MCF 10A (cell line): ENCODE measurements around the gene NUB1. TPM values are rescaled to one million over a fixed set of nuclear protein-coding genes. Genes with fewer than 3 reads are reported as not detected.

ENCODE experiments used
- BruUV-seq: library from RNA; stranded (reverse); fragments of 400-500 nt; replicated peaks from 2 replicates; lab custom pipeline; 2021; lab: Mats Ljungman, UMichigan
- CTCF ChIA-PET: fragments of 300-600 bp; sonication (Branson Sonifier 250); formaldehyde crosslinking; extraction: SDS; loops from one replicate; lab custom pipeline; 2021; ENCODE audit warnings: antibody characterized with exemption, inconsistent platforms; lab: Yijun Ruan, JAX
- POLR2A ChIA-PET: fragments of 300-600, 350-650 bp; sonication (Branson Sonifier 250); formaldehyde crosslinking; extraction: SDS; loops from one replicate; lab custom pipeline; 2020; ENCODE audit warnings: antibody characterized with exemption, inconsistent platforms; lab: Yijun Ruan, JAX
- DNase-seq: peaks from one replicate; pipeline ENCODE4 v3.0.0-alpha.2; 2018; ENCODE audit not compliant: unreplicated experiment
- H3K27ac Mint-ChIP-seq: one replicate; pipeline ENCODE4 v1.8.0; 2022; ENCODE audit warnings: mild to moderate bottlenecking, low read depth, mixed read lengths; ENCODE audit not compliant: unreplicated experiment
- H3K27me3 Mint-ChIP-seq: one replicate; pipeline ENCODE4 v1.8.0; 2022; ENCODE audit warnings: mixed read lengths; ENCODE audit not compliant: insufficient read depth, unreplicated experiment
- H3K36me3 Mint-ChIP-seq: one replicate; pipeline ENCODE4 v1.8.0; 2022; ENCODE audit warnings: mild to moderate bottlenecking, moderate library complexity, mixed read lengths; ENCODE audit not compliant: insufficient read depth, unreplicated experiment
- H3K4me1 Mint-ChIP-seq: one replicate; pipeline ENCODE4 v1.8.0; 2022; ENCODE audit warnings: mixed read lengths; ENCODE audit not compliant: insufficient read depth, unreplicated experiment
- H3K4me3 Mint-ChIP-seq: one replicate; pipeline ENCODE4 v1.8.0; 2022; ENCODE audit warnings: mild to moderate bottlenecking, moderate library complexity, mixed read lengths; ENCODE audit not compliant: unreplicated experiment
- H3K9me3 Mint-ChIP-seq: one replicate; pipeline ENCODE4 v1.8.0; 2022; ENCODE audit warnings: mixed read lengths; ENCODE audit not compliant: unreplicated experiment
- intact Hi-C: fragments of 100-400 bp; cut with micrococcal nuclease; formaldehyde crosslinking; loops from 2 replicates; pipeline ENCODE4 v1.14.1; 2022
- total RNA-seq: library from RNA; stranded (reverse); gene quantifications from 2 replicates; pipeline ENCODE4 v1.2.3, GENCODE V29; 2022
- TF ChIP-seq, protein P1 (sequence below): fragments of 200-600 bp; IDR thresholded peaks from one replicate; pipeline ENCODE4 v1.8.0; 2022; ENCODE audit warnings: antibody characterized with exemption, mild to moderate bottlenecking; ENCODE audit not compliant: unreplicated experiment

NUB1 gene
- total RNA-seq, 1 experiment from 2014 or later, result 53.3 TPM

DNA sequence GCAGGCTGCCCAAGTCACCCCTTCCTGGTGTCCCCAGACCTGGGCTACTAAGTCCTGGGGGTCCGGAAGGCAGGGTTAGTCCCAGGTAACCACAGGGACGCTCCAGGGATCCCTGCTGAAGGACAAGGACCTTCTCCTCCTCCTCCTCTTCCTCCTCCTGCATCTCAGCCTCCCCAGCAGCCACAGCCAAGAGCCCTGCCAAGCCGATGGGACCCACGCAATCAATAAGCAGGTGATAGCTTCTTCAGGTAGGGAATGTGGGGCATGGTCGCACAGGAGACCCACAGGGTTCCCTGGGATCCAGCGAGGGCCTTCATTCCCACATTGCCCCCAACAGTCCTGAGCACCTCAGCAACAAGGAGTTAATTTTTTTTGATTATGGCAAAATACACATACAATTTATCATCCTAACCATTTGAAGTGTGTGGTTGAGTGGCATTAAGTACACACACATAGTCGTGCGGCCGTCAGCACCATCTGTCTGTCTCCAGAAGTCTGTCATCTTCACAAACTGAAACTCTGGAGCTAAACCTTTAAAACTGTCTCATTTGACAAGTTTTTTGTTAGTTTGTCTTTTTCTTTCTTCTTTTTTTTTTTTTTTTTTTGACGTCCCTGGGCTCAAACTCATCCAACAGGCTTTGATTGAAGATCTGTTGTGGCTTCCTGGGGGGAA is 86.2 kb downstream of the NUB1 start:
- CTCF ChIA-PET, result interaction anchor here (0.6 kb wide), 2 partner anchors 18 to 112 kb away, joined by 4 to 7 read pairs; no protein-coding TSS in a partner anchor
- Mint-ChIP-seq H3K36me3 (no peaks in the 10 kb centered on the region), H3K4me3 (no peak overlapping the region), H3K27ac (no peak overlapping the region), H3K4me1 (peaks cover 14% of the 10 kb centered on the region), H3K9me3 (no peaks in the 10 kb centered on the region), H3K27me3 (no peaks in the 10 kb centered on the region)
- POLR2A ChIA-PET, result no interaction called here
- intact Hi-C loops, result no loop called here
- BruUV-seq, result no TSS peak
- TF ChIP-seq, protein P1, sequence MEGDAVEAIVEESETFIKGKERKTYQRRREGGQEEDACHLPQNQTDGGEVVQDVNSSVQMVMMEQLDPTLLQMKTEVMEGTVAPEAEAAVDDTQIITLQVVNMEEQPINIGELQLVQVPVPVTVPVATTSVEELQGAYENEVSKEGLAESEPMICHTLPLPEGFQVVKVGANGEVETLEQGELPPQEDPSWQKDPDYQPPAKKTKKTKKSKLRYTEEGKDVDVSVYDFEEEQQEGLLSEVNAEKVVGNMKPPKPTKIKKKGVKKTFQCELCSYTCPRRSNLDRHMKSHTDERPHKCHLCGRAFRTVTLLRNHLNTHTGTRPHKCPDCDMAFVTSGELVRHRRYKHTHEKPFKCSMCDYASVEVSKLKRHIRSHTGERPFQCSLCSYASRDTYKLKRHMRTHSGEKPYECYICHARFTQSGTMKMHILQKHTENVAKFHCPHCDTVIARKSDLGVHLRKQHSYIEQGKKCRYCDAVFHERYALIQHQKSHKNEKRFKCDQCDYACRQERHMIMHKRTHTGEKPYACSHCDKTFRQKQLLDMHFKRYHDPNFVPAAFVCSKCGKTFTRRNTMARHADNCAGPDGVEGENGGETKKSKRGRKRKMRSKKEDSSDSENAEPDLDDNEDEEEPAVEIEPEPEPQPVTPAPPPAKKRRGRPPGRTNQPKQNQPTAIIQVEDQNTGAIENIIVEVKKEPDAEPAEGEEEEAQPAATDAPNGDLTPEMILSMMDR, result no peak
- DNase-seq, result no peak

Other genes with a start within 250 kb of the NUB1 start
- not detected in 2 replicates for gene GBX1, start 174.1 kb upstream of the NUB1 start, total RNA-seq
- gene ASB10, start 154.6 kb upstream of the NUB1 start, total RNA-seq, result not detected in 2 replicates
- not detected in 2 replicates for gene H2BK1, start 131.3 kb upstream of the NUB1 start, total RNA-seq
- gene ABCF2, start 114.6 kb upstream of the NUB1 start, total RNA-seq, result 47.3 and 72.4 TPM in 2 replicates
- 28.2 and 33.8 TPM in 2 replicates for gene CHPF2, start 109.3 kb upstream of the NUB1 start, total RNA-seq
- 3.8 and 5.3 TPM in 2 replicates for gene SMARCD3, start 93.1 kb upstream of the NUB1 start, total RNA-seq
- not detected in 2 replicates for gene WDR86, start 68.2 kb downstream of the NUB1 start, total RNA-seq
- not detected in 2 replicates for gene CRYGN, start 98.3 kb downstream of the NUB1 start, total RNA-seq
- gene RHEB, start 178.1 kb downstream of the NUB1 start, total RNA-seq, result 135 and 151 TPM in 2 replicates